CD8-positive, alpha-beta memory T cell (primary cell): Measurements from ENCODE around the gene NOP9. TPM values are rescaled to one million over a fixed set of nuclear protein-coding genes. Genes with fewer than 3 reads are reported as not detected.

Source experiments
- CTCF ChIA-PET: fragments of 350-600 bp; sonication (Branson Sonifier 250); formaldehyde crosslinking; loops from one replicate; lab custom pipeline; 2021; ENCODE audit warnings: antibody characterized with exemption; lab: Charles Lee
- POLR2A ChIA-PET: fragments of 350-600 bp; sonication (Branson Sonifier 250); formaldehyde crosslinking; loops from one replicate; lab custom pipeline; 2021; ENCODE audit warnings: antibody characterized with exemption; lab: Charles Lee
- DNase-seq, 5 donors: peaks; one replicate each; pipeline versions ENCODE4 v3.0.0 to v3.0.0-alpha.2; 2020 to 2022; ENCODE audit warnings: mixed read lengths in 1 of 5
- H3K27ac ChIP-seq: one replicate; pipeline ENCODE4 v1.7.0; 2013; ENCODE audit warnings: low read depth, mild to moderate bottlenecking, low read length, moderate library complexity
- H3K27me3 ChIP-seq: 2 replicates; pipeline ENCODE4 v1.7.0; 2013; ENCODE audit warnings: low read length, mild to moderate bottlenecking; ENCODE audit not compliant: insufficient read depth, poor library complexity, severe bottlenecking
- H3K36me3 ChIP-seq: 2 replicates; pipeline ENCODE4 v1.7.0; 2013; ENCODE audit warnings: mild to moderate bottlenecking, low read length, moderate library complexity; ENCODE audit not compliant: insufficient read depth
- H3K4me1 ChIP-seq: 2 replicates; pipeline ENCODE4 v1.7.0; 2013; ENCODE audit warnings: mild to moderate bottlenecking, low read length, moderate library complexity; ENCODE audit not compliant: insufficient read depth
- H3K4me3 ChIP-seq: 2 replicates; pipeline ENCODE4 v1.7.0; 2013; ENCODE audit warnings: mild to moderate bottlenecking, low read length
- H3K9me3 ChIP-seq: 2 replicates; pipeline ENCODE4 v1.7.0; 2013; ENCODE audit warnings: mild to moderate bottlenecking, low read length
- H3K27ac Mint-ChIP-seq, 8 donors: one replicate each; pipeline ENCODE4 v1.8.0; 2020 to 2021; ENCODE audit warnings: mixed read lengths in 8 of 8, mild to moderate bottlenecking in 6 of 8, inconsistent platforms in 3 of 8, moderate library complexity in 3 of 8
- H3K27me3 Mint-ChIP-seq, 2 donors: one replicate each; pipeline ENCODE4 v1.8.0; 2020 to 2021; ENCODE audit warnings: mixed read lengths in 2 of 2, mild to moderate bottlenecking in 1 of 2, moderate library complexity in 1 of 2
- H3K36me3 Mint-ChIP-seq, 3 donors: one replicate each; pipeline ENCODE4 v1.8.0; 2020 to 2021; ENCODE audit warnings: mixed read lengths in 3 of 3, inconsistent platforms in 1 of 3, mild to moderate bottlenecking in 1 of 3
- H3K4me1 Mint-ChIP-seq, 3 donors: one replicate each; pipeline ENCODE4 v1.8.0; 2020 to 2021; ENCODE audit warnings: mixed read lengths in 3 of 3, inconsistent platforms in 1 of 3, mild to moderate bottlenecking in 1 of 3
- H3K4me3 Mint-ChIP-seq, 7 donors: one replicate each; pipeline ENCODE4 v1.8.0; 2020 to 2021; ENCODE audit warnings: mixed read lengths in 7 of 7, mild to moderate bottlenecking in 6 of 7, moderate library complexity in 4 of 7, inconsistent platforms in 2 of 7
- H3K9me3 Mint-ChIP-seq, 5 donors: one replicate each; pipeline ENCODE4 v1.8.0; 2020 to 2022; ENCODE audit warnings: mixed read lengths in 5 of 5, mild to moderate bottlenecking in 3 of 5, moderate library complexity in 2 of 5, inconsistent platforms in 1 of 5
- polyA plus RNA-seq: library from polyadenylated mRNA; unstranded; fragments of 300-500 nt; fragmentation: Illumina TruSeq; gene quantifications from one replicate; pipeline ENCODE4 v1.2.3, GENCODE V29; 2021
- total RNA-seq, 2 experiments: library from RNA; stranded (reverse); gene quantifications; one replicate each; pipeline ENCODE4 v1.2.3, GENCODE V29; 2021

Gene NOP9
- total and polyA plus RNA-seq, 3 experiments from 2014 or later = 2.1 to 47.1 (median 44.1) TPM

DNA sequence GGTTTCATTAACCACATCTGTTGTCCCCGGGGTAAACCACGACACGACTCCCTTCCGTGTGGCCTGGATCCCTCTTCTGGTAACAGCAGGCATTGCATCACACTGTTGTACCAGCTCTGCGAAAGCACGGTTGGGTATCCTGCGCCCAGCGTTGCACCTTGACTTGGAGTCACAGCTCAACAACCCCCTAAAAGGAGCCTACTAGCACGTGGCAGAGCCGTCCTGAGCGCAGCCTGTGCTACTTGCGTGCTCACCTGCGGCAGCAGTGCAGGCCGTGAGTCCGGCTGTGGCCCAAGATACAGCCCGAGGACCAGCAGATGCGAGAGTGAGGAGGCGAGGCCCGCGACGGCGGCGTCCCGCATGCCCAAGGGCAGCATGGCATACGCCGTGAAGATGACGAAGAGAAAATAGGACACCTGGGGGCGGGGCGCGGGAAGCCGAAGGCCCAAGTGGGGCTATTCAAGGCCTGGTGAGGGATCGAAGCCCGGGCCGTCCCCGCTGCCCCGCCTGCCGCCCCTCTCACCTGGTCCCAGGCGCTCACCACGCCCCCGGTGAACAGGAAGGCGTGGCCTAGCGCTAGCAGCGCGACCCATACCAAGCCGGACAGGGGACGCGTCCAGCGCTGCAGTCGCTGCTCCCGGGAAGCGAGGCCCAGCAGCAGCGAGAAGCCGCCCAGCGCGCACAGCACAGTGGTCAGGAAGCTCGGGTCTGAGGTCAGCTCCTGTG is 32.8 kb downstream of the NOP9 start:
- Histone ChIP-seq H3K27me3 (peaks cover 17% of the 10 kb centered on the region), H3K4me1 (peaks cover 69% of the 10 kb centered on the region), H3K9me3 (no peaks in the 10 kb centered on the region), H3K27ac (no peak overlapping the region), H3K36me3 (peaks cover 6% of the 10 kb centered on the region), H3K4me3 (peak overlapping the region; percentile 44)
- H3K4me3 Mint-ChIP-seq = peak overlapping the region; percentile 63 to 86 (median 79)
- peak overlapping the region; percentile 15 to 90 (median 80) for H3K27ac Mint-ChIP-seq
- peaks cover 69 to 89% (median 83%) of the 10 kb centered on the region in 3 donors for H3K4me1 Mint-ChIP-seq
- H3K9me3 Mint-ChIP-seq = no peaks in the 10 kb centered on the region
- peaks cover 21 to 27% of the 10 kb centered on the region in 2 donors for H3K27me3 Mint-ChIP-seq
- peak; percentile 70 to 92 (median 85) for DNase-seq
- CTCF ChIA-PET = interaction anchor here (0.6 to 16.8 kb wide), 30 partner anchors 10 to 171 kb away, joined by 3 to 486 read pairs (median 7); partner anchors contain the start of genes CBLN3, CIDEB, DHRS1 and IRF9
- POLR2A ChIA-PET = interaction anchor here (0.7 to 3.1 kb wide), 6 partner anchors 21 to 230 kb away, joined by 4 to 78 read pairs (median 11); partner anchors contain the start of genes CBLN3, KHNYN, LTB4R and TINF2
- peaks cover 5 to 17% (median 5%) of the 10 kb centered on the region in 3 donors for H3K36me3 Mint-ChIP-seq

DNA sequence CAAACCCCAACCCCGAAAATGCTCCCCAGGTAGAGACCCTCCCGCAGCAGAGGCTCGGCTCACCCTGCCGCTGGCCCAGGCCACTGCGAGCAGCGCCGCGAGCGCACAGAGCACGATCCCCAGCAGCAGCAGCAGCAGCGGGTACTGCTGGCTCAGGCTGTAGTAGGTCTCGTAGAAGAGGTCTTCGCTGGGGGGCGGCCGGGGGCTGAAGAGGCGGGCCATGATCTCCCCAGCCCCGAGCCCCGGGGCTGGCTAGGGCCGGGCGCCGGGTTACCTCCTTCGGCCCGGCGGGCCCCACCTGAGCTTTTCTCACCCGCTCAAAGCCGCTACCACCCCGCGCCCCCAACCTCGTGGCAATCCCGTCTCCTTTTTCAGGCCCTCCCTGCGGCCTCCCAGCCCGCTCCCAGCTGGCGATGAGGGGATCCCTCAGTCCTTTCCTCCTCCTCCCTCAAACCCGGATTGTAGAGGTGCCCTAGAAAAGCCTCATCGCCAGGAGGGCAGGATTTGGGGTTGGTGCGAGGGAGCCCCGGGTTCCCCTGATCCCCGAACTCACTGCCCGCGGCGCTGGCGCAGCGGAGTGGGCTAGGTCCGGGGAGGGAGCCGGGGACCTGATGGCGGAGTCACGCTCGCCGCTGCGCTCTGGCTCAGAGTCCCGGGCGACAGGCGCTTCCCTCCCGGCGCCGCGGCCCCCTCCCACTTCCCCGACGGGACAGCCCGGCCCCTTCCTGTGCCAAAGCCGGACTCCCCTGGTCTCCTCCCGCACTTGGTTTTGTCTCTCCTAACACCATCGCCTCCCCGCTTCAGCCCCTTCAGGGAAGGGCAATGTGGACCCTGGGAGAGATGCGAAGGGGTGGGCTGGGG is 35.0 kb downstream of the NOP9 start, which contains the start of gene ADCY4:
Gene ADCY4 (minus strand): TSS at position 641 of the 861 bp plus-strand sequence. CDS start 419 bp downstream, at position 222.
- CTCF ChIA-PET = interaction anchor here (0.5 to 16.8 kb wide), 14 partner anchors 12 to 141 kb away, joined by 3 to 486 read pairs (median 6); partner anchors contain the start of genes CBLN3, CIDEB, DHRS1 and KHNYN
- H3K27ac ChIP-seq = no peak within 1 kb of the TSS
- peak within 1 kb of the TSS; percentile 14 for H3K4me3 ChIP-seq
- Mint-ChIP-seq H3K4me3 (peak within 1 kb of the TSS; percentile 65 to 86 (median 72)), H3K9me3 (no peaks in the 10 kb centered on the region), H3K4me1 (peaks cover 62 to 89% (median 82%) of the 10 kb centered on the region in 3 donors), H3K27me3 (peaks cover 21 to 27% of the 10 kb centered on the region in 2 donors), H3K36me3 (peaks cover 5 to 32% (median 5%) of the 10 kb centered on the region in 3 donors), H3K27ac (peak within 1 kb of the TSS in 3 of 8 donors; percentile 39 to 86 (median 74))
- peaks cover 70% of the 10 kb centered on the region for H3K4me1 ChIP-seq
- H3K27me3 ChIP-seq = peaks cover 17% of the 10 kb centered on the region
- peaks cover 10% of the 10 kb centered on the region for H3K36me3 ChIP-seq
- DNase-seq = peak in 1 of 5 donors; percentile 35
- POLR2A ChIA-PET = interaction anchor here (2.9 to 3.1 kb wide), 3 partner anchors 93 to 102 kb away, joined by 14 to 78 read pairs (median 20); partner anchors contain the start of genes CBLN3, KHNYN and TINF2
- no peaks in the 10 kb centered on the region for H3K9me3 ChIP-seq

DNA sequence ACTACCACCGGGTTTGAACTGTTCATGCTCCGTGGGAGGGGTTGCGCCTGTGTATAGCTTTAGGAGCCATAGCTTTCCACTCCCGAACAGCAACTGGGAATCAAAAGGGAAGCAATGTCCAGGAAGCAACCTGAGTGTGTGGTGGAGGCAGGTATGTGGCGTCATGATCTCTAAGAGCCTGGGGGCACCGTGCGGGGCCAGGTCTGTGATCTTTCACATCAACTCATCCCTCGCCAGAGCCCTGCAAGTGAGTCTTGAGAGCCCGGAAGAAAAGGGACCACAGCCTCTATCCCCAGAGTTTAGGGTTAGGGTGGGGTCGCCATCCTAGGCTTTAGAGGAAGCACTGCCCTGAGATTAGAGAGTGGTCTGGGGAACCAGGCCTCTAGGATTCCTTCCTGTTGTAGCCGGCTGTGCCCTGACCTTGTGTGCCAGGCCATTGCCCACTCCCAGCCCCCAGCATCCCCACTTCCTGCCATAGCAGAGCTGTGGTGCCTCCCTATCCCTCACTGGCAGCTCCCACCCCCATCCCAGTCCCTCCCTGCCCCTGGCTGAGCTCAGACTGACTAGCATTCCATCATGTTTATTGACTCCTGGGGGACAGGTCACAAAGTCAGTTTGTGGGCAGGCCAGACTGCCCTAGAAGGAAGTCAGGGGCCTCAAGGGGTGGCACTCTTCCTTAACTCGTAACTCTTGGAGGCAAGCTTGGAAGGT is 36.0 kb downstream of the NOP9 start:
- peaks cover 5 to 33% (median 5%) of the 10 kb centered on the region in 3 donors for H3K36me3 Mint-ChIP-seq
- H3K27ac Mint-ChIP-seq = peak overlapping the region in 3 of 8 donors; percentile 34 to 86 (median 74)
- POLR2A ChIA-PET = no interaction called here
- Histone ChIP-seq H3K27me3 (peaks cover 17% of the 10 kb centered on the region), H3K36me3 (peaks cover 10% of the 10 kb centered on the region), H3K4me3 (no peak overlapping the region), H3K4me1 (peaks cover 68% of the 10 kb centered on the region), H3K27ac (no peak overlapping the region), H3K9me3 (no peaks in the 10 kb centered on the region)
- CTCF ChIA-PET = interaction anchor here (1.0 to 16.8 kb wide), 5 partner anchors 13 to 97 kb away, joined by 4 to 486 read pairs (median 52); partner anchors contain the start of genes CBLN3, CIDEB, DHRS1 and KHNYN
- peaks cover 59 to 87% (median 79%) of the 10 kb centered on the region in 3 donors for H3K4me1 Mint-ChIP-seq
- peak overlapping the region in 6 of 7 donors; percentile 15 to 75 (median 64) for H3K4me3 Mint-ChIP-seq
- H3K9me3 Mint-ChIP-seq = no peaks in the 10 kb centered on the region
- peaks cover 21% of the 10 kb centered on the region in 2 donors for H3K27me3 Mint-ChIP-seq
- DNase-seq = no peak

GRCh38 chr14:24337144-24337823 is 37.6 kb downstream of the NOP9 start:
- Mint-ChIP-seq H3K4me3 (peak overlapping the region in 4 of 7 donors; percentile 8 to 97 (median 96)), H3K36me3 (peaks cover 5 to 33% (median 5%) of the 10 kb centered on the region in 3 donors), H3K4me1 (peaks cover 44 to 70% (median 64%) of the 10 kb centered on the region in 3 donors), H3K9me3 (no peaks in the 10 kb centered on the region), H3K27me3 (peaks cover 18 to 22% of the 10 kb centered on the region in 2 donors), H3K27ac (peak overlapping the region in 2 of 8 donors; percentile 57 to 80)
- peaks cover 53% of the 10 kb centered on the region for H3K4me1 ChIP-seq
- no peak for DNase-seq
- H3K27me3 ChIP-seq = peaks cover 17% of the 10 kb centered on the region
- H3K27ac ChIP-seq = no peak overlapping the region
- ChIA-PET CTCF (interaction anchor here (0.7 to 14.0 kb wide), 5 partner anchors 10 to 95 kb away, joined by 3 to 486 read pairs (median 3); partner anchors contain the start of genes CBLN3, CIDEB, KHNYN and SDR39U1), POLR2A (interaction anchor here (3.3 kb wide), 1 partner anchor 93 kb away, joined by 21 read pairs; the partner anchor contains the start of genes CBLN3 and KHNYN)
- H3K9me3 ChIP-seq = no peaks in the 10 kb centered on the region
- H3K4me3 ChIP-seq = no peak overlapping the region
- peaks cover 10% of the 10 kb centered on the region for H3K36me3 ChIP-seq

DNA sequence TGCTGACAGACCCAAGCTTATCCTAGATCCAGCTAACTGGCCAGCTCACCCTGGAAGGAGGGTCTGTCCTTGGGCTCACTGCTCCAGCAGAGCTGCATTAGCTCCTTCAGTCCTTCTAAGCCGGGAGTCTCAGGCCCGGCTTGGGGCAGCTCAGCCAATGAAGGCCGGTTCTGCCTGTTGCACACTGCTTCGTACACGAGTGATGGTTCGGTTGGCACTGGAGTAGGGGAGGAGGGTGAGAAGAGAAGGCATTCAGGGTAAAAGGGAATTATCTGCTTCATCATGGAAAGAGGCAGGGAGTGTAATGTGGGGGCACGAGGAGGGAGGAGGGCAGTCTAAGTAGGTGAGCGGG is 38.1 kb downstream of the NOP9 start:
- Histone ChIP-seq H3K4me3 (no peak overlapping the region), H3K36me3 (peaks cover 10% of the 10 kb centered on the region), H3K27me3 (peaks cover 17% of the 10 kb centered on the region), H3K9me3 (no peaks in the 10 kb centered on the region), H3K4me1 (peaks cover 48% of the 10 kb centered on the region), H3K27ac (no peak overlapping the region)
- H3K9me3 Mint-ChIP-seq = no peaks in the 10 kb centered on the region
- peaks cover 5 to 33% (median 5%) of the 10 kb centered on the region in 3 donors for H3K36me3 Mint-ChIP-seq
- ChIA-PET CTCF (interaction anchor here (0.7 to 14.0 kb wide), 5 partner anchors 27 to 95 kb away, joined by 3 to 486 read pairs (median 3); partner anchors contain the start of genes CBLN3, CIDEB, KHNYN and SDR39U1), POLR2A (interaction anchor here (3.3 kb wide), 1 partner anchor 93 kb away, joined by 21 read pairs; the partner anchor contains the start of genes CBLN3 and KHNYN)
- peaks cover 40 to 66% (median 59%) of the 10 kb centered on the region in 3 donors for H3K4me1 Mint-ChIP-seq
- H3K27me3 Mint-ChIP-seq = peaks cover 17 to 24% of the 10 kb centered on the region in 2 donors
- H3K27ac Mint-ChIP-seq = peak overlapping the region in 4 of 8 donors; percentile 5 to 80 (median 48)
- no peak for DNase-seq
- H3K4me3 Mint-ChIP-seq = peak overlapping the region in 6 of 7 donors; percentile 69 to 97 (median 97)

- H3K27ac ChIP-seq = no peak overlapping the region
- peaks cover 32 to 56% (median 49%) of the 10 kb centered on the region in 3 donors for H3K4me1 Mint-ChIP-seq
- H3K9me3 Mint-ChIP-seq = no peaks in the 10 kb centered on the region
- ChIA-PET CTCF (interaction anchor here (1.3 to 14.0 kb wide), 6 partner anchors 13 to 96 kb away, joined by 3 to 486 read pairs (median 5); partner anchors contain the start of genes CBLN3, CIDEB, KHNYN and LTB4R2), POLR2A (interaction anchor here (0.7 to 3.3 kb wide), 2 partner anchors 92 to 103 kb away, joined by 3 to 21 read pairs; partner anchors contain the start of genes CBLN3 and KHNYN)
- no peaks in the 10 kb centered on the region for H3K9me3 ChIP-seq
- H3K27me3 Mint-ChIP-seq = peaks cover 17 to 23% of the 10 kb centered on the region in 2 donors
- H3K4me3 Mint-ChIP-seq = peak overlapping the region; percentile 95 to 97 (median 97)
- H3K27ac Mint-ChIP-seq = peak overlapping the region in 5 of 8 donors; percentile 11 to 96 (median 50)
- peaks cover 5 to 33% (median 5%) of the 10 kb centered on the region in 3 donors for H3K36me3 Mint-ChIP-seq
- peaks cover 38% of the 10 kb centered on the region for H3K4me1 ChIP-seq
- peak overlapping the region; percentile 92 for H3K4me3 ChIP-seq
- DNase-seq = no peak
- peaks cover 16% of the 10 kb centered on the region for H3K27me3 ChIP-seq
- H3K36me3 ChIP-seq = peaks cover 10% of the 10 kb centered on the region
Observed at GRCh38 chr14:24338843-24339242, 39.2 kb downstream of the NOP9 start.
